ENCODE results near the gene TMEM95.
"Not testable (repeated sequence)": the region's sequence is repeated elsewhere in the genome, so short reads cannot be mapped to it uniquely, and the experiment has no call there.

TMEM95 gene

GRCh38 chr17:7348478-7349242 is 6.3 kb upstream of the TMEM95 start:
- DNase-seq, result no peak

- DNase-seq, result peak; percentile 85
Observed at GRCh38 chr17:7351665-7352502, 3.1 kb upstream of the TMEM95 start, which contains the start of gene KCTD11. KCTD11 (plus strand) TSS chr17:7352162.

GRCh38 chr17:7352503-7352889 is 2.5 kb upstream of the TMEM95 start:
- no peak for DNase-seq

- no peak for DNase-seq
Observed at GRCh38 chr17:7352910-7353635, 1.9 kb upstream of the TMEM95 start.

- DNase-seq, result no peak
Observed at GRCh38 chr17:7354262-7354843, 603 bp upstream of the TMEM95 start.

- no peak for DNase-seq
Observed at GRCh38 chr17:7355573-7355972, 617 bp downstream of the TMEM95 start.

- DNase-seq, result peak; percentile 91
Observed at GRCh38 chr17:7356072-7356549, 1.2 kb downstream of the TMEM95 start.

- DNase-seq, result no peak
Observed at GRCh38 chr17:7356756-7357155, 1.8 kb downstream of the TMEM95 start.

GRCh38 chr17:7357381-7357780 is 2.4 kb downstream of the TMEM95 start:
- no peak for DNase-seq

GRCh38 chr17:7361906-7362305 is 7.0 kb downstream of the TMEM95 start:
- no peak for DNase-seq

- no peak for DNase-seq
Observed at GRCh38 chr17:7363311-7363710, 8.4 kb downstream of the TMEM95 start.

GRCh38 chr17:7365963-7366362 is 11.0 kb downstream of the TMEM95 start:
- DNase-seq, result not testable (repeated sequence)

GRCh38 chr17:7367083-7367482 is 12.1 kb downstream of the TMEM95 start:
- DNase-seq, result no peak

- DNase-seq, result no peak
Observed at GRCh38 chr17:7367918-7368598, 13.1 kb downstream of the TMEM95 start.

GRCh38 chr17:7368599-7368994 is 13.6 kb downstream of the TMEM95 start:
- not testable (repeated sequence) for DNase-seq

- DNase-seq, result no peak
Observed at GRCh38 chr17:7369825-7370224, 14.9 kb downstream of the TMEM95 start.

- DNase-seq, result no peak
Observed at GRCh38 chr17:7370853-7371252, 15.9 kb downstream of the TMEM95 start.

GRCh38 chr17:7374353-7374752 is 19.4 kb downstream of the TMEM95 start:
- no peak for DNase-seq

GRCh38 chr17:7379134-7379533 is 24.2 kb downstream of the TMEM95 start:
- no peak for DNase-seq

GRCh38 chr17:7380321-7380720 is 25.4 kb downstream of the TMEM95 start:
- DNase-seq, result no peak

- no peak for DNase-seq
Observed at GRCh38 chr17:7380855-7381683, 26.1 kb downstream of the TMEM95 start, which contains the start of gene TNK1. TNK1 (plus strand) TSS chr17:7381089; CDS start chr17:7382927, 1,838 bp downstream.

All from hematopoietic multipotent progenitor cell treated with erythropoietin and hydrocortisone succinate and interleukin-3 and kit ligand, for 4 days (in vitro differentiated cells).